Activated effector memory CD4-positive, alpha-beta T cell treated with anti-CD3 and anti-CD28 coated beads, Interleukin-2, amount 50 U/mL, for 16 hours (primary cell): Measurements from ENCODE around the gene EMSY.
A peak's percentile ranks its signal among the peaks of the same experiment; 100 is the strongest.
"Not testable (repeated sequence)": the region's sequence is repeated elsewhere in the genome, so short reads cannot be mapped to it uniquely, and the experiment has no call there.

Experiments used
- DNase-seq: peaks from one replicate; pipeline ENCODE4 v3.0.0-alpha.2; 2020

Gene EMSY

GRCh38 chr11:76444384-76445120 lies at the start of gene EMSY:
EMSY (plus strand) TSS chr11:76445018; CDS start chr11:76446939, 1,921 bp downstream.
- peak; percentile 97 for DNase-seq

GRCh38 chr11:76395296-76395695 lies 49.5 kb upstream of the EMSY start:
- no peak for DNase-seq

- DNase-seq = no peak
Measured at GRCh38 chr11:76397383-76397782, 47.4 kb upstream of the EMSY start.

GRCh38 chr11:76400967-76401366 lies 43.9 kb upstream of the EMSY start:
- DNase-seq = no peak

GRCh38 chr11:76401484-76401883 lies 43.3 kb upstream of the EMSY start:
- not testable (repeated sequence) for DNase-seq

- DNase-seq = no peak
Measured at GRCh38 chr11:76406359-76406758, 38.5 kb upstream of the EMSY start.

- DNase-seq = no peak
Measured at GRCh38 chr11:76408171-76408965, 36.5 kb upstream of the EMSY start.

GRCh38 chr11:76410851-76411357 lies 33.9 kb upstream of the EMSY start:
- DNase-seq = no peak

GRCh38 chr11:76415073-76415472 lies 29.7 kb upstream of the EMSY start:
- no peak for DNase-seq

- no peak for DNase-seq
Measured at GRCh38 chr11:76419896-76420295, 24.9 kb upstream of the EMSY start.

GRCh38 chr11:76424379-76424778 lies 20.4 kb upstream of the EMSY start:
- DNase-seq = no peak

GRCh38 chr11:76424891-76425290 lies 19.9 kb upstream of the EMSY start:
- DNase-seq = no peak

- no peak for DNase-seq
Measured at GRCh38 chr11:76426660-76427059, 18.2 kb upstream of the EMSY start.

- DNase-seq = no peak
Measured at GRCh38 chr11:76436020-76436419, 8.8 kb upstream of the EMSY start.

- no peak for DNase-seq
Measured at GRCh38 chr11:76443268-76443980, 1.4 kb upstream of the EMSY start.

GRCh38 chr11:76444065-76444383 lies 794 bp upstream of the EMSY start:
- no peak for DNase-seq

GRCh38 chr11:76445121-76446084 lies 585 bp downstream of the EMSY start:
- peak; percentile 85 for DNase-seq

GRCh38 chr11:76448506-76448905 lies 3.7 kb downstream of the EMSY start:
- DNase-seq = no peak

GRCh38 chr11:76453248-76453647 lies 8.4 kb downstream of the EMSY start:
- no peak for DNase-seq

GRCh38 chr11:76455331-76455730 lies 10.5 kb downstream of the EMSY start:
- DNase-seq = no peak

- no peak for DNase-seq
Measured at GRCh38 chr11:76455931-76456330, 11.1 kb downstream of the EMSY start.

- DNase-seq = no peak
Measured at GRCh38 chr11:76456571-76456970, 11.8 kb downstream of the EMSY start.
